HG03378 (cell line): ENCODE data around the gene TEX14.

Experiments used
- ATAC-seq: cut with Tn5 transposase; IDR thresholded peaks from one replicate; pipeline ENCODE4 v1.9.1; 2021; ENCODE audit warnings: mild to moderate bottlenecking, moderate library complexity; ENCODE audit not compliant: unreplicated experiment

TEX14 gene

GRCh38 chr17:58528443-58528842 lies 163.4 kb downstream of the TEX14 start:
- no peak for ATAC-seq

DNA sequence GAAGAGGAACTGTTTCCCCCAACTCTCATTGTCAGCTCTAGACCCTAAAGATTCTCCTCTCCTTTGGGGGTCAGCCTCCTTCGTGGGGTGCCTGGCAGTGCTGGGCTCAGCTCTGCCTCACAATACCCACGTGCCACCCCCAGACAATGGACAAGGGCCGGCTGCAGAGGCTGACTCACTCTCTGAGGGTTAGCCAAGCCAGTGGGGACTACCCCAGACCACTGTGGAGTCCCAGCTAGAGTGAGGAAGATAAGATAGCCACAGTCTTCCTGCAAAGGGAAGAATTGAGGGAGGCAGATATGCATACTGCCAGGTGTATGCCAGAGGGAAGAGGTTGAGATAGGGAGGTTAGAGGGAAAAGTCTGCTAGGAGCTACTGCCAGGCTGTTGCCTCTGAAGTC lies 163.9 kb downstream of the TEX14 start:
- no peak for ATAC-seq

DNA sequence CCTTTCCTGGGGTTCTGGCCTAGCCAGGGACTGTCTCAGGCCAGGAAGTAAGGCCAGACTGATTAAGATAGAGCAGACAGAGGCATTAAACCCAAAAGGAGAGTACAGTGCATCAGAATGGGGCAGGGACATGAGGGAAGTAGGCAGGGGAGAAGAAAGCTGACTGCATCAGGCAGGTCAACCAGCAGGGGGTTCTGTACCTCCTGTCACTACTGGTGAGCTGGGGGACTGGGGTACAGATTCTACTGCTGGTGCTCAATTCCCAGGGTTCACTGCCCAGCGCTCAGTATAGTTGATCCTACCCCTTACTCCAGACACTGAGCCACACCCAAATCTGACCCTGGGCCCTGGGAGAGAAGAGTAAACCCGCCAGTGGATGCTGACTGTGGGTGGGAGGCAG lies 164.5 kb downstream of the TEX14 start:
- ATAC-seq = no peak

DNA sequence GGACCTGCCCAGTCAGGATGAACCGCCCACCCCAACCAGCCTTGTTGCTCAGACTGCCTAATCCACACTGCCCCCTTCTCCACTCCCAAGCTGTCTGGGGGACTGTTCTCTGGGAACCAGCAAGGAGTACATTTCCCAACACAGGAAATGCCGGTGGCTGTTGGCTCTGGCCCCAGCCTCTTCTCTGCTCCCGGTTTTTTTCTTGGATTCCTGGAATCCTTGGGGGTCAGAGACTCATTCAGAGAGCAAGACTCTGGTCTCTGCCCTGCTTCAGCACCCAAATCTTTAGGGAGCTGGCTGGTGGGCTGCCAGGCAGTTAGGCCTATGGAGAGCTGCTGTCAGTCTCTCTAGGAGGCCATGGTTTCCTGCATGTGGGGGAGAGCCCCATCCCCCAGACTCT lies 166.6 kb downstream of the TEX14 start:
- no peak for ATAC-seq

DNA sequence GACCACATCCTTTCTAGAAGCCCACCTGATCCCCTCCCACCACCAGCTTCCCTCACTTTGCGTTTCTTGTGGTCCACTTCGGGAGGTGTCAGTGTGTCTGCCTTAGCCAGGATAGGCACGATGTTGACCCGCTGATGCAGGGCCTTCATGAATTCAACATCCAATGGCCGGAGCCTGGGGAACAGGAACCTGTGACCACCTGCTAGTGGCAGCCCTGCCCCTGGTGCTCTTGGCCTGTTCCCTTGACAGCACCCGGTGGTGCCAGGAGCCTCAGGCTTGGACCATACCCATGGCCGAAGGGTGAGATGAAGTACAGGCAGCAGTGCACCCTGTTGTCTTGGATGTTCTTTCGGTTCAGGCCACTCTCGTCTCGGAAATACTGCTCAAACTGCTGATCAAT lies 170.2 kb downstream of the TEX14 start:
- no peak for ATAC-seq

DNA sequence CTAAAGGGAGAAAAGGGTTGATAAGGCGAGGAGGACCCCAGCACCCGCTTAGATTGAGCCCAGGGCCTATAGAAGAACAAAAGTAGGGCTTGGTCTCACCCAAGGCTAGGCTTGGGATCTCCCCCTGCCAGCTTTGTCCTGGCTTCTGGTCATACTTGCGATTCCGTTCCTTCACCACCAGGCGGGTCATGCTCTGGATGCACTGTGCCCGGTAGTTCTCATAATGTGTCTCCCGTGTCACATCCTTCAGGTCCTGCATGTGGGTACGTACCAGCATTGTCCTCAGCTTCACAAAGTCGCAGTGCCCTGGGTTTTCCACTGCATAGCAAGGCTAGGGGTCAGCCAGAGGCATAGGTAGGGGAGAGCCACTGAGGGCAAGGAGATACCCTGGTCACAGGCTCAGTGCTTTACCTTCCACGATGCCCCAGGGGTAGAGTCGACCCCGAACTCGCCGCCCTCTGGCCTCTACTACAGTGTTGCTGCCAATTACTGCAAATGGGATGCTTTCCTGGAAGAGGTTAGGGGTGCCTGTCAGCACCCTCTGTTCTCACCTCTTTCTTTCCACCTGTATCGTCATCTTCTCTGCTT lies 170.9 kb downstream of the TEX14 start:
- no peak for ATAC-seq

GRCh38 chr17:58517928-58518609 lies 173.8 kb downstream of the TEX14 start:
- ATAC-seq = peak; percentile 83

GRCh38 chr17:58517378-58517927 lies 174.4 kb downstream of the TEX14 start:
- ATAC-seq = no peak

DNA sequence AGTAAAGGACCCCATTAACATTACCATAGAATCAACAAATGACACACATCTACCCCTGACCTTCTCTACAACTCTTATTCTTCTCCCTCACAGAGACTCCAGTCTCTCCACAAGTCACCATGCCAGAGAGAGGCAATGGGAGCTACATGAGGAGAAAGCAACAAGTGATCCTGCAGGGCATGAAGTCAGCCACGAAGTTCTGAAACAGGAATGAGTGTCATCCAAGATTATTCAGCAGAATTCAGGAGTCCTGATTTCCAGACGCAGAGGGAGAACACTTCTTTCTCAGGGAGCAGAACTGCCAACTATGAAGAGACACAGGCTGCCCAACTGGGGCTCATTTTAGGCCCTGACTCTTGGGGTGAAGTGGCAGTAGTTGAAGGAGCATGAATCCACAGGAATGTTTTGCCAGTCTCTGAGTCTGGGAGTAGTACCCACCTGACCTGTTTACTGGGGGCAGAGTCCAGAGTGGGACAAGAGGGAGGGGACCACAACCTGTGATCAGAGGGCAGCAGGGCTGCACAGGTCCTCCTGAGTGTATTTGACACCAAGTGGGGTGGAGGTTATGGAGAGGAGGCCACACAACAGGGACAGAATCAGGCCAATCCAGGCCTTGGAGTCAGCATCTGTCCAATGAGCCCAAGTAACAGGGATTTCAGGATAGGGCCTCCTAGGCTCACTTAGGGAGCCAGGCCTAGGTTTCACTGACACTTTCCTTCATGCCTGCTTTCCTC lies 175.0 kb downstream of the TEX14 start:
- no peak for ATAC-seq

DNA sequence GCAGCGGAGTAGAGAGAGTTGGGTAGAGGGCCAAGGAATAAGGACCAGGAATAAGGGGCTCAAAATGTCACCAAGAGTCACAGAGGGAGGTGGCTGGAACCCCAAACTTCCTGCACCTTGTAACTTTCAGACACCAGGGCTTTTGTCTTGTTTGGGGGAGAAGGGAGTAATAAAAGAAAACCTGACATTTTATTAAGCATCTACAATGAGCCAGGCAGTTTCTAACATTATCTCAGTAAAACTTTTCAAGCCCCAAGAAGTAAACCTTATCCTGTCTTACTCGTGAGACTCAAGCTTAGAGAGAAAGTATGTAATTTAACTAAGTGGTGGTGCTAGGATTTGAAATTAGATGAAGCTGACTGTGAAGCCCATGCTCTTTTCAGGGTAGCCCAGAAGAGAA lies 176.6 kb downstream of the TEX14 start:
- ATAC-seq = no peak

GRCh38 chr17:58514770-58515157 lies 177.1 kb downstream of the TEX14 start:
- ATAC-seq = no peak

DNA sequence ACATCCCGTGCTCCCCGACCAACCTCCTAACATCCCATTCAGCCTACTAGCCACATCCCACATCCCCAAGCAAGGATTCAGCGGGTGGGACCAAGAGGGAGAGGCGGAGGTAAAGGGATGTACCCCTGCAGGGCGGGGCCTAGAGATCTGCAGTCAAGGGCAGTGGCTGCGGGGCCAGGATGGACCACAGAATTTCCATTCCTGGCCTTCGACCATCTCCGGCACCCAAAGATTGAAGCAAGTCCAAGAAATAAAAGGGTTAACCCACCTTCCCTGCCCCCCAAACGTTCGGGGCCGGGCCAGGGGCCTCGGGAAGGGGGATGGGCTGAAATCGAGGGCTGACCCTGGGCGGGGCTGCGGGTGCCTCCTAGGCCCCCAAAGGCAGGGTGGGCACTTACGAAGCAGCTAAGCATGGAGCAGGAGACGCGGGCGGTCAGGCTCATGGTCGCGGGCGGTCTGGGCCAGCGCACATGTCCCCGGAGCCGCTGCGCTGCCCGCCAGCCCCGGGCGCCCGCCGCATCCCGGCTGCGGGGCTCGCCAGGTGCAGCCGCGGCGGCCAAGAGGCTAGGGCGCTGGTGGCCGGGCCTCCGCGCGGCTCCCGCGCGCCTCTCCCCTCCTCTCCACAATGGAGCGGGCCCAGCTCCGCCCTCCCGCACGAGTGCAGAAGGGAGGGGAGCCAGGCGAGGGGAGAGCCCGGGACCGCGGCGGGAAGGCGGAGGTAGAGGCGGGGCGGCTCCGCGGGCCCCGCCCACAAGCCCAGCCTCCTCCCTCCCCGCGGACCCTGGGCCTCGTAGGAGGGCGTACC lies 177.7 kb downstream of the TEX14 start, which contains the start of gene MTMR4:
Gene MTMR4 (minus strand): TSS at position 674 of the 805 bp plus-strand sequence. CDS start 231 bp downstream, at position 443.
- no peak for ATAC-seq

GRCh38 chr17:58513267-58513964 lies 178.4 kb downstream of the TEX14 start:
- no peak for ATAC-seq

GRCh38 chr17:58510075-58510474 lies 181.8 kb downstream of the TEX14 start:
- ATAC-seq = no peak

- no peak for ATAC-seq
These were observed 183.3 kb downstream of the TEX14 start for GRCh38 chr17:58508341-58509067.

GRCh38 chr17:58507123-58507634 lies 184.7 kb downstream of the TEX14 start:
- no peak for ATAC-seq
